Measurements from ENCODE around the gene IFT81. TPM values are rescaled to one million over a fixed set of nuclear protein-coding genes. Genes with fewer than 3 reads are reported as not detected.

The IFT81 gene
- total and polyA plus RNA-seq, 2 of the 13 experiments (the other 11 are each of a cell fraction or from before 2014, with no cell fraction given) = 4.2 to 13.0 TPM

- no peak; a peak in 1 of 4 replicates for TF ChIP-seq ATF4 (CRISPR knock-in tag; IDR thresholded peaks at IDR 0.05)
- no peak for TF ChIP-seq ZFP62 (CRISPR knock-in tag; IDR thresholded peaks at IDR 0.05)
- no peak for TF ChIP-seq GPN1 (CRISPR knock-in tag; IDR thresholded peaks at IDR 0.05; ENCODE audit: borderline replicate concordance)
- peak; percentile 53 for TF ChIP-seq BCL6 (CRISPR knock-in tag; IDR thresholded peaks at IDR 0.05)
- TF ChIP-seq ZNF792 (CRISPR knock-in tag; IDR thresholded peaks at IDR 0.05) = 0 out of 2 replicates have a peak, but pooled peaks have one; percentile 35
- peak; percentile 58 for TF ChIP-seq RXRB (CRISPR knock-in tag; IDR thresholded peaks at IDR 0.05; ENCODE audit: borderline replicate concordance)
- no peak for TF ChIP-seq GATA4 (IDR thresholded peaks at IDR 0.05; ENCODE audit: borderline replicate concordance, low read depth)
- peak; percentile 31; the same call in 1 of the 2 replicates for TF ChIP-seq ZNF142 (CRISPR knock-in tag; IDR thresholded peaks at IDR 0.05)
- TF ChIP-seq GABPB1 (CRISPR knock-in tag; IDR thresholded peaks at IDR 0.05) = peak; percentile 78
- 0 out of 2 replicates have a peak, but pooled peaks have one; percentile 39 for TF ChIP-seq ZNF430 (CRISPR knock-in tag; IDR thresholded peaks at IDR 0.05)
- no peak for TF ChIP-seq ZNF841 (CRISPR knock-in tag; IDR thresholded peaks at IDR 0.05; ENCODE audit: borderline replicate concordance)
- no peak; the same call in 1 of the 2 replicates for TF ChIP-seq ZNF766 (CRISPR knock-in tag; IDR thresholded peaks at IDR 0.05; ENCODE audit: borderline replicate concordance)
- peak; percentile 97 for TF ChIP-seq SOX5 (CRISPR knock-in tag; IDR thresholded peaks at IDR 0.05; ENCODE audit: borderline replicate concordance)
- TF ChIP-seq ZNF3 (CRISPR knock-in tag; IDR thresholded peaks at IDR 0.05) = no peak
- peak; percentile 62; the same call in 1 of the 2 replicates for TF ChIP-seq ESRRA (CRISPR knock-in tag; IDR thresholded peaks at IDR 0.05; ENCODE audit: low read depth)
- TF ChIP-seq JDP2 (CRISPR knock-in tag; IDR thresholded peaks at IDR 0.05; ENCODE audit: borderline replicate concordance) = no peak
- TF ChIP-seq ZNF557 (CRISPR knock-in tag; IDR thresholded peaks at IDR 0.05) = no peak
- TF ChIP-seq ZBTB42 (CRISPR knock-in tag; IDR thresholded peaks at IDR 0.05) = no peak
- no peak for TF ChIP-seq JARID2 (CRISPR knock-in tag; IDR thresholded peaks at IDR 0.05; ENCODE audit: insufficient replicate concordance)
- 0 out of 2 replicates have a peak, but pooled peaks have one; percentile 83 for TF ChIP-seq NFATC3 (CRISPR knock-in tag; IDR thresholded peaks at IDR 0.05)
- TF ChIP-seq REPIN1 (CRISPR knock-in tag; IDR thresholded peaks at IDR 0.05; ENCODE audit: borderline replicate concordance, low read depth) = 0 out of 2 replicates have a peak, but pooled peaks have one; percentile 64
- peak; percentile 45; the same call in 1 of the 2 replicates for TF ChIP-seq ZNF350 (CRISPR knock-in tag; IDR thresholded peaks at IDR 0.05; ENCODE audit: borderline replicate concordance, low read depth)
- TF ChIP-seq MBD4 (IDR thresholded peaks at IDR 0.05; ENCODE audit: borderline replicate concordance, low read length) = no peak
- TF ChIP-seq ETV6 (CRISPR knock-in tag; conservative IDR thresholded peaks at IDR 0.05) = no peak
- TF ChIP-seq KAT7 (CRISPR knock-in tag; IDR thresholded peaks at IDR 0.05; ENCODE audit: borderline replicate concordance) = no peak
Measured at GRCh38 chr12:110079477-110080400, 44.4 kb upstream of the IFT81 start (continued).

Data from HepG2 (cell line).